Left ventricle myocardium inferior (tissue), 1 donor: ENCODE data around the gene NKPD1. TPM values are rescaled to one million over a fixed set of nuclear protein-coding genes. Genes with fewer than 3 reads are reported as not detected.

Experiments used
- DNase-seq: peaks from one replicate; pipeline ENCODE4 v3.0.0-alpha.2; 2020
- H3K27ac ChIP-seq: fragments of 200-600 bp; replicated peaks from 2 replicates; pipeline ENCODE4 v1.8.0; 2021
- H3K27me3 ChIP-seq: fragments of 200-600 bp; 2 replicates; pipeline ENCODE4 v1.8.0; 2021; ENCODE audit warnings: low read depth
- H3K36me3 ChIP-seq: fragments of 200-600 bp; 2 replicates; pipeline ENCODE4 v1.8.0; 2021
- H3K4me1 ChIP-seq: fragments of 200-600 bp; 2 replicates; pipeline ENCODE4 v1.8.0; 2021
- H3K4me3 ChIP-seq: fragments of 200-600 bp; 2 replicates; pipeline ENCODE4 v1.8.0; 2021; ENCODE audit warnings: mild to moderate bottlenecking, moderate library complexity
- H3K9me3 ChIP-seq: fragments of 200-600 bp; replicated peaks from 2 replicates; pipeline ENCODE4 v1.8.0; 2021
- CTCF ChIP-seq: fragments of 200-600 bp; IDR thresholded peaks from 2 replicates; pipeline ENCODE4 v1.8.0; 2021; ENCODE audit warnings: antibody characterized with exemption, mild to moderate bottlenecking, borderline replicate concordance
- intact Hi-C: fragments of 100-400 bp; cut with micrococcal nuclease; formaldehyde crosslinking; loops from one replicate; pipeline ENCODE4 v1.11.0; 2022
- total RNA-seq: library from RNA; stranded (reverse); fragmentation: NEBNext Ultra II Directional; extraction: Animal tissue kit (Norgen Biotek cat#: 25700); gene quantifications from one replicate; pipeline ENCODE4 v1.2.1, GENCODE V29; 2021
- donor health status: DM: no; HTN: yes; CAD: no; lungs with severe emphysema.

NKPD1 gene
- total RNA-seq, 1 donor from 2014 or later, result 0.05 TPM

DNA sequence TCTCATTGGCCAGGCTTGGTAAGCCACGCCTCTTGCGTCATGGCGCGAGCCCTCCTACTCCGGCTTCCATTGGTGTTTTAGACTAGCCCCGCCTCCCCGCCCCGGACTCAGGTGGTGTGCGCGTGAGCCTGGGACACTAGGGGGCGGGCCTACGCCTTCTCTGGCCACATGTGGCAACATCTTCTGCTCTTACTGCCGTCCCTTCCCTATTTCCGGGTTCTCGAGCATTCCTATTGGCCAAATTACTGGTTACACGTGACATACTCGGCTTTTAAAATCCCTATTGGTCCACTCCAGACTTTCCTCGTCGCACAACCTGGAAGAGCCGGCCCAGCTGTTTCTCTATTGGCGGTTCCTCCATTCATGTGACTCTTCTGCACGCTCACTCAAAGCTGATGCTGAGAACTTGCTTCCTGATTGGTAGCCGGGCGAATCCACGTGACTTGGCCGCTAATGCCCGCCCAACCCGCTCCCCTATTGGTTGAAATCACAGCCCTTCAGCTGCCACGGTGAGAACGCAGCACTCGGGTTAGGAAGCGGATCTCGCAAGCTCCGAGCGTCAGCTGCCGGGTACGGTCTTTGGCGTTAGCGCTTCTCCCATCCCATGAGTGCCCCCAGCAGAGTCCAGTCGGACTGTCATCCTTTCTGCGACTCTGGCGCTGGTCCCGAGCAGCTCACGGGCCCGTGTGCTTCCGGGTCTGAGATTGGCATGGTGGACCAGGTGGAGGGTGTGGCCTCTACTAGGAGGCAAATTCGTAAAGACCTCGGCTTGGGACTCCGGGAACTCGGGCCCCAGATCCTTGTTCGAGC lies 17.7 kb upstream of the NKPD1 start, which contains the start of gene BLOC1S3:
Gene BLOC1S3, plus strand, starts transcription at position 523 of the 810 bp plus-strand sequence. CDS start 513 bp downstream, outside the sequence.
- Histone ChIP-seq H3K36me3 (peaks cover 4% of the 10 kb centered on the region), H3K27me3 (no peaks in the 10 kb centered on the region), H3K27ac (peak within 1 kb of the TSS; percentile 91), H3K4me3 (peak within 1 kb of the TSS; percentile 87), H3K9me3 (no peaks in the 10 kb centered on the region), H3K4me1 (peaks cover 39% of the 10 kb centered on the region)
- TF ChIP-seq CTCF, result peak; percentile 54
- peak; percentile 100 for DNase-seq
- intact Hi-C loops, result no loop called here

GRCh38 chr19:45177817-45178261 lies 17.1 kb upstream of the NKPD1 start, which contains the start of gene TRAPPC6A:
TSS of gene TRAPPC6A (minus strand) at chr19:45178237. CDS start at chr19:45178218, 19 bp downstream.
- no peaks in the 10 kb centered on the region for H3K27me3 ChIP-seq
- TF ChIP-seq CTCF, result no peak
- no peak for DNase-seq
- no peaks in the 10 kb centered on the region for H3K9me3 ChIP-seq
- peak within 1 kb of the TSS; percentile 91 for H3K27ac ChIP-seq
- peak within 1 kb of the TSS; percentile 87 for H3K4me3 ChIP-seq
- intact Hi-C loops, result no loop called here
- H3K4me1 ChIP-seq, result peaks cover 39% of the 10 kb centered on the region
- H3K36me3 ChIP-seq, result peaks cover 4% of the 10 kb centered on the region

- no peak for DNase-seq
- no peak for TF ChIP-seq CTCF
- intact Hi-C loops, result no loop called here
Measured at GRCh38 chr19:45175515-45176345, 14.9 kb upstream of the NKPD1 start.

GRCh38 chr19:45173816-45174215 lies 13.0 kb upstream of the NKPD1 start:
- H3K27me3 ChIP-seq, result no peaks in the 10 kb centered on the region
- H3K36me3 ChIP-seq, result no peaks in the 10 kb centered on the region
- no peak for DNase-seq
- no peak for TF ChIP-seq CTCF
- H3K4me3 ChIP-seq, result no peak overlapping the region
- no peak overlapping the region for H3K27ac ChIP-seq
- H3K4me1 ChIP-seq, result peaks cover 30% of the 10 kb centered on the region
- H3K9me3 ChIP-seq, result no peaks in the 10 kb centered on the region
- intact Hi-C loops, result no loop called here

More at GRCh38 chr19:45175515-45176345, 14.9 kb upstream of the NKPD1 start:
- H3K27me3 ChIP-seq, result no peaks in the 10 kb centered on the region
- no peaks in the 10 kb centered on the region for H3K36me3 ChIP-seq
- peaks cover 49% of the 10 kb centered on the region for H3K4me1 ChIP-seq
- H3K9me3 ChIP-seq, result no peaks in the 10 kb centered on the region
- no peak overlapping the region for H3K4me3 ChIP-seq
- H3K27ac ChIP-seq, result no peak overlapping the region

DNA sequence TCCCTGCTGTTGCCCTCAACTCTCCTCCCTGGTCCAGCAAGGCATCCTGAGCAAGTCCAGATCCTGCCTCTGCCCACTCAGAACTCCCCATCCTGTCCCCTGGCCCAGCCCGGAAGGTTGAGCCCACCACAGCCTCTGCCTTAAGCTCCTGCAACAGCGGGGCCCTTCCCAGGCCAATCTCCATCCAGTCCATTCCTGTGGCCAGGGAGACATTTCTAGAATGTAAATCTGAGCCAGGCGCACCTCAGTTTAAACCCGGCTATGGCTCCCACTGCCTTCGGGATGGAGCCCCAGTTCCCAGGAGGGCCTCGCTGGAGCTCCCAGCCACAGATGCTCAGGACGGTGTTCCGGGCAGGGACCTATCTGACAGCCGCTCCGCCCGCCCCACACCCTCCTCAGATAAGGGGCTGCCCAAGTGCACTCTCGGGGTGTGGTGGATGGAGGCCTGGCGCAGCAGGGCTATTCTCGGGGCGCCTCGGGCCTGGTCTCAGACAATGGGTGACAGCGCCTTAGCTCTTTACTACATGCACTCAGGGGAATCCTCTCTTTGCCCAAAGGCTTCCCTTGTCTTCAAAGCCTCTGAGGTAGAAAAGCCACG lies 11.9 kb upstream of the NKPD1 start:
- intact Hi-C loops, result no loop called here
- H3K4me1 ChIP-seq, result peaks cover 25% of the 10 kb centered on the region
- no peak for TF ChIP-seq CTCF
- H3K36me3 ChIP-seq, result no peaks in the 10 kb centered on the region
- no peak overlapping the region for H3K4me3 ChIP-seq
- DNase-seq, result no peak
- no peaks in the 10 kb centered on the region for H3K27me3 ChIP-seq
- H3K9me3 ChIP-seq, result no peaks in the 10 kb centered on the region
- peak overlapping the region; percentile 72 for H3K27ac ChIP-seq
